K562 treated with DMSO at 1 percent for 4 hours (cell line): ENCODE data around the gene CTBP1. TPM values are rescaled to one million over a fixed set of nuclear protein-coding genes. Genes with fewer than 3 reads are reported as not detected.

Source experiments
- total RNA-seq: library from RNA; unstranded; fragments of 300-600 nt; gene quantifications from 2 replicates; pipeline ENCODE4 v1.2.3, GENCODE V29; 2022; ENCODE audit not compliant: insufficient read depth

CTBP1 gene
- total RNA-seq: 102 and 135 TPM in 2 replicates

DNA sequence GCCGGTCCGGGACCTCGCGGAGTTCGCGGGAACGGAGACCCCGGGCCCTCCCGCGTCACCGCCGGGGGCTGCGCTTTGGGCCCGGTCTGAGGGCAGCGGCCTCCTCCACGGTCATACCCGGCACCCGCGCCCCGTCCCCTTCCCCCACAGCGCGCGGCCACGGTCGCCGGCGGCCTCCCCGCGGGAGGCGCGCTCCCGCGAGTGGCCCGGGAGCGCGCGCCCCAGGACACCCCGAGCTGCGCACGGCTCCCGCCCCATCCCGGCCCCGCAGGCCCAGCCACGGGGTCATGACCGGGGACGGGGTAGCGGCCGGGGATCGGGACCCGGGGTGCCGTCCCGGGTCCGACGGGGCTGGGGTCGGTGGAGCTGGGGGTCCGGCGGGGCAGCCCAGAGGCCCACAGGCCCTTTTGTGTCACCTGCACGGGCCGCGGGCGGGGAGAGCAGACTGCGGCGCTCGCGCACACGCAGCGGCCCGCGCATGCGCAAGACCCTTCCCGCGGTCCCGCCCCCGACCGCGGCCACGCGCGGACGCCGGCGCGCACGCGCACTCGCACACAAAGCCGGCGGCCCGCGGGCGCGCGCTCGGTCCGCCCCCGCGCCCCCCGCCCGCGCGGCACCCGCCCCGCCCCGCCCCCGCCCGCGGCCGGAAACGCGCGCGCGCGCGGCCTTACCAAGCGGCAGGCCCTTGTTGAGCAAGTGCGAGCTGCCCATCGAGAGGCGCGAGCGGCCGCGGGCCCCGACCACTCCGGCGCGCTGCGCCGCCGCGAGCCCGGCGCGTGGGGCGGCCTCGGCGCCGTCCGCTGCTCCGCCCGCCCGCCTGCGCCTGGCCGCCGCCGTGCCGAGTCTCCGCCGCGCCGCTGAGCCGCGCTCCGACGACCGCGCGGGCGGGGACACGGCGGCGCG lies at the start of gene CTBP1:
CTBP1 (minus strand) TSS at position 886 of the 903 bp plus-strand sequence. CDS start 7,799 bp downstream, outside the sequence.

GRCh38 chr4:1289207-1290164 lies 40.6 kb upstream of the CTBP1 start, which contains the start of gene MAEA:
Gene MAEA, plus strand, starts transcription at chr4:1289891. Its CDS starts 23 bp downstream, at chr4:1289914.

DNA sequence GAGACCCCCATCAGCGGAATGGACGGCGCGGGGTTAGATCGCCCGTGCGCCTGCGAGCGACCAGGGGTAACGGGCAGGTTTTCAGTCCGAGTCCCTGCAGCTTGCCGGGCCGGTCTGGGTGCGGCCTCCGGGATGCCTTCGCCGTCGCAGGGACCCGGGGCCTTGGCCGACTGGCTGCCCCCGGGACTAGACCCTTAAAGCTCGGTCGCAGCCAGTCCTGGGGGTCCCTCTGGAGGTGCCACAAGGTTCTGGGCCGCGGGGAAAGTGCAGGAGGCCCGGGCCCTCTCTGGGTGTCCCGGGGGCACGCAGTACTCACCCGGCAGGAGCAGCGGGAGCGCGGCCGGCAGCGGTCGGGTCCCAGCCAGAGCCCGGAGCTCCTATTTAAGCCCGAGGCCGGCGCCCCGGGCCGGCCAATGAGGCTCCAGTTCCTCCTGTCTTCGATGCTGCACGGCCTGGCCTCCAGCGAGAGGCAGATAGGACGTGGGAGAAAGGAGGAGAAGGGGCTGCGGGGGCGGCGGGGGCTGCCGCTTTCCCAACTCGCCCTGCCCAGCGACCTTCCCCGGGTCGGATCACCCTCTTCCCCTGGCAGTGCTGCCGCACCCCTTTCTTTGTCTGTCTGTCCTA lies 76.6 kb downstream of the CTBP1 start, which contains the start of gene SPON2:
SPON2 (minus strand) TSS at position 356 of the 624 bp plus-strand sequence.

Other genes starting within 250 kb of the CTBP1 start
- 30.2 and 30.9 TPM in 2 replicates for gene FGFRL1, start 237.5 kb downstream of the CTBP1 start, total RNA-seq
- not detected in 2 replicates for gene RNF212, start 135.6 kb downstream of the CTBP1 start, total RNA-seq
- 1.3 and 1.8 TPM in 2 replicates for gene SPON2, start 76.5 kb downstream of the CTBP1 start, total RNA-seq
- gene MAEA, start 40.8 kb upstream of the CTBP1 start, total RNA-seq: 86.3 and 99.3 TPM in 2 replicates
- gene UVSSA, start 98.1 kb upstream of the CTBP1 start, total RNA-seq: 2.1 and 5.7 TPM in 2 replicates
- gene NKX1-1, start 157.3 kb upstream of the CTBP1 start, total RNA-seq: not detected in 2 replicates